DMS79 (cell line): Measurements from ENCODE around the gene DRD4.

ENCODE experiments used
- DNase-seq: peaks from one replicate; lab custom pipeline; 2025; lab: John Stamatoyannopoulos, UW

Gene DRD4

DNA sequence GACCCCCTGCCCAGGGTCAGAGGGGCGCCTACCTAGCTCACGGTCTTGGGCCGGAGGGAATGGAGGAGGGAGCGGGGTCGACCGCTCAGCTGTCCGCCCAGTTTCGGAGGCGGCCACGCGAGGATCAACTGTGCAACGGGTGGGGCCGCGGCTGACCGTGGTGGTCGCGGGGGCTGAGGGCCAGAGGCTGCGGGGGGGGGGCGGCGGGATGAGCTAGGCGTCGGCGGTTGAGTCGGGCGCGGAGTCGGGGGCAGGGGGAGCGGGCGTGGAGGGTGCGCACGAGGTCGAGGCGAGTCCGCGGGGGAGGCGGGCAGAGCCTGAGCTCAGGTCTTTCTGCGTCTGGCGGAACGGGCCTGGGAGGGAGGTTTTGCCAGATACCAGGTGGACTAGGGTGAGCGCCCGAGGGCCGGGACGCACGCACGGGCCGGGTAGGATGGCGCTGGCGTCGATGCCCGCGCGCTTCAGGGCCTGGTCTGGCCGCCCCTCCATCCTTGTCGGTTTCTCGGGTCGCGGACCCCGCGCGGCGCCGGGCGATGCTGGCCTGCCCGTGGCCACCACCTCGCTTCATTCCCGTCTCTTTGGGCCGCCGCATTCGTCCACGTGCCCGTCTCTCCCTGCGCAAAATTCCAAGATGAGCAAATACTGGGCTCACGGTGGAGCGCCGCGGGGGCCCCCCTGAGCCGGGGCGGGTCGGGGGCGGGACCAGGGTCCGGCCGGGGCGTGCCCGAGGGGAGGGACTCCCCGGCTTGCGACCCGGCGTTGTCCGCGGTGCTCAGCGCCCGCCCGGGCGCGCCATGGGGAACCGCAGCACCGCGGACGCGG is at the start of gene DRD4:
Gene DRD4 (plus strand): TSS at position 759 of the 822 bp plus-strand sequence. CDS start 36 bp downstream, at position 795.
- no peak for DNase-seq

- DNase-seq, result no peak
Observed at GRCh38 chr11:587546-587945, 49.5 kb upstream of the DRD4 start.

DNA sequence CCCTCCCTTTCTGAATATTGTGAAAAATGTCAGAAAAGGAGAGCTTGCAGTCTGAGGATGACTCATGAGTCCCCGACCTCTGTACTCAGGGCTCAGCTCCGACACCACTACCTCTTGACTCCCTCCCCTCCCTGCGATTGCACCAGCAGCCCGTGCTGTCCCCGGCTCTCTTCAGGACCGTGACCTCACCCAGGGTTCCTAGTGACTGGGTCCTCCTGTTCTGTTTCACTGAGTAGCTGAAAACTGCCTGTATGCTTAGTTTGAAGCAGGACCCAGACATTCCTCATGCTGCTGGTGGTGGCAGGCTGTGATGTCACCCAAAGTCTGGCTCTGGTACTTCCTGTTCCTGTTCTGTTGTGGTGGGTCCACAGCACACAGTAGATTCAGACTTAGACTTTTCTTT is 49.1 kb upstream of the DRD4 start:
- DNase-seq, result no peak

GRCh38 chr11:589798-590197 is 47.3 kb upstream of the DRD4 start:
- no peak for DNase-seq

GRCh38 chr11:590997-591396 is 46.1 kb upstream of the DRD4 start:
- no peak for DNase-seq

- DNase-seq, result no peak
Observed at GRCh38 chr11:592501-592900, 44.6 kb upstream of the DRD4 start.

DNA sequence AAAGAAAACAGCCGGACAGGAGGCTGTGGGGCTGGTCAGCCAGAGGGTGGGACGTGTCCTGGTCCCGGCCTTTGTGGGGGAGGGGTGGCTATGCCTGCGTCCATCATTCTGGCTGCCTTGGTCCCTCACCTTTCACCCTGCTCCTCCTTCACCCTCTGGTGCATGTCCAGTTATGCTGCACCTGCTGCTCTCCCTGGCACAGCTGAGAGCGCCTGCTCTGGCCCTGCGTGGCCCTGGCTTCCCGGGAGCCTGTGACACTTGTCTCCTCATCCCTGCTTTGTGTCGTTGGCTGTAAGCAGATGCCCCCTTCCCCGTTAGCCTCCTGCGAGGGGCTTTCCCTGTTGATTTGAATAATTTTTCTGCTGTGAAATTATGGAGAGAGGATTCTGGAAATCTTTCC is 44.2 kb upstream of the DRD4 start:
- DNase-seq, result no peak

DNA sequence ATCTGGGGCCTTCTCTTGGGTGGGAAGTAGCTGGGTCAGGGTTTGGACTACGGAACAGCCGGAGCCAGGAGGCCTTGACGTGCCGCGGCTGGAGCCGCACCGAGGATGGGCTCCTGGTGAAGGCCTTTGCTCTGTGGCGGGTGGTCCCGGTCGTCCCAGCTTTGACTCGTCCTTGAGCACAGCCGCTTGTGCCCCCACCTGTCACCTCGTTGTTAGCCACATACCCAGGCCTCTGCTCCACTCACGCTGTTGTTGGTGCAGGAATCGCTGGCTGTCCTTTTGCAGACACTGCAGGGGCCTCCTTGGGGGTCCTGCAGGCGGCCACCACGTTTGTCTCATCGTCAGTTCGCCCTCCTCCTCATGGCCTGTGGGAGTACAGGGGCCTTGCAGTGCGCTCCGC is 43.7 kb upstream of the DRD4 start:
- DNase-seq, result no peak

DNA sequence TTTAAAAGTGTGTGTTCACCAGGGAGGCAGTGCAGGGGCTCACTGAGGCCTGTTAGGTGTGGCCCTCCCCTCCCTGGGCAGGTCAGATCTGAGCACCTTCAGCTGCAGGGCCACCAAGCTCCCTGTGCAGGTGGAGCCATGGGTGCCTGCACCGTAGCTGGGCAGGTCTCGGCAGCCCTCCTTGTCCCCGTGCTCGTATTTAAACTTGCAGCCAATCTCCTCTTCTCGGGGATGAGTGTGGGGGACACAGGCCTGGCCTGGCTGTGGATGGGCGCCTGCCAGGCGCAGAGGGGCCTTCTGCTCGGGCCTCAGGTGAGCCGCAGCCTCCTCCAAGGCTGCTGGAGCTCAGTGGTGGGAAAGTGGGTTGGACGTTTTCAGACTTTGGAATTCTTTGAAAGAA is 41.7 kb upstream of the DRD4 start:
- DNase-seq, result no peak

DNA sequence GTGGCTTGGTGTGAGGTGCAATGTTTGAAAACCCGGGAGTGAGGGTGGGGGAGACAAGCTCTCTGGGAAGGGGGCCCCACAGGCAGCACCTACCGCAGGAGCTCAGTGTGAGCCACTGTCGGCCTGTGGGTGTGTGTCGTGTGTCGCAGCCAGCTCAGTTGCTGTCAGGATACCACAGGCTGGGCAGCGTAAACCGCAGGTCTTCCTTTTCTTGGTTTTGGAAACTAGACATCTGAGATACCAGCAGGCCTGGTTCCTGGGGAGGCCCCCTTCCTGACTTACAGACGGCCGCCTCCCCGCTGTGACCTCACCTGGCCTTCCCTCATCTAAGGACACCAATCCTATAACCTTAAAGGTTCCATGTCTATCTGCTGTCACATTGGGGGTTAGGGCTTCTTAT is 40.7 kb upstream of the DRD4 start:
- DNase-seq, result no peak

DNA sequence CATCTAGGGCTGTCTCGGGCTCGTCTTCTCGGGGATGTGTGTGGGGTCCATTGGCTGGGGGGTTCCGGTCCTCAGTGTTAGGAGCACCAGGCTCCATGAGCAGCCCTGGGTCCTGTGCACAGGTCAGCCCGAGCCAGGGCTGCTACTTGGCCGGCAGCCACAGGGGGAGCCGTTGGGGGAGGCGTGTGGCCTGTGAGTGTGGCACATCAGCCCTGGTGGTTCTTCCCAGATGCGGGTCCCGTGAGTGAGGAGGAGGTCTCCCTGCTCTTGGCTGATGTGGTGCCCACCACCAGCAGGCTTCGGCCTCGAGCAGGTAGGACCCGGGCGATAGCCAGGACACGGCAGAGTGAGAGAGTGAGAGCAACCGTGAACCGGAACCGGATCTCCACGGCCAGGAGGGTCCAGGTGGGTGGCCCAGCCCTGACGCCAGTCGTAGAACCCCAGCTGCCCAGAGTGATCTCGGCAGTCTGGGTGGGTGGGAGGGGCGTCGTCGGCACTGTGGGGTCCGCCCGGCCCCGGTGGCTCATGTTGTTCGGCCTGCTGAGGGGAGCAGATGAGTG is 39.8 kb upstream of the DRD4 start:
- no peak for DNase-seq

DNA sequence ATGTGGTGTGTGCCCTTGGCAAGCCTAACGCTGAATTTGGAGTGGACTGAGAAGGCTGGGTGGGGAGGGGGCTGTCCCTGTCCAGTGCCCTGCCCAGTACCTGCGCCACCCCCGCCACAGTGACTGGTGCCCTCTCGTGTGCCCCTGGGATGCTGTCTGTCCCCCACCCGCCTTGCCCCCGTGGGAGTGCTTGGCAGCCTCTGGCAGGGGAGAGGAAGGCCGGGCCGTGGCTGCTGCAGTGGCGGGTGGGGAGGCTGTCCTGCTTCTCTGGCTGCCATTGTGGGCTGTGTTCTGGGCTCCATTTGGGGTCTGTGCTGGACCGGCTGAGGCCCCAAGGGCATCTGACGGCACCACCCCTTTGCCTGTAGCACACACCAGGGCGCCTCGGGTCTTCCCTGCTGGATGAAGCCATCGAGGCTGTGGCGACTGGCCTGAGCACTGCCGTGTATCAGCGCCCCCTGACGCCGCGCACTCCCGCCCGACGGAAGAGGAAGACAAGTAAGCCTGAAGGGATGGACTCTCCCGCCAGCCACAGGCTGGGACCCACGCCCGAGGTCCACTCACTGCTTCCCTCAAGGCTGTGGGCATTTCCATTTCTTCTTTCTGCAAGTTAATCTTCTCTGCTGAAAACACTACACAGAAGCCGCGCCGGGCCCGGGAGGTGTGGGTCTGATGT is 38.9 kb upstream of the DRD4 start:
- no peak for DNase-seq

GRCh38 chr11:601573-602245 is 35.4 kb upstream of the DRD4 start:
- no peak for DNase-seq

GRCh38 chr11:603154-603553 is 33.9 kb upstream of the DRD4 start:
- no peak for DNase-seq

- no peak for DNase-seq
Observed at GRCh38 chr11:605286-606129, 31.6 kb upstream of the DRD4 start.

DNA sequence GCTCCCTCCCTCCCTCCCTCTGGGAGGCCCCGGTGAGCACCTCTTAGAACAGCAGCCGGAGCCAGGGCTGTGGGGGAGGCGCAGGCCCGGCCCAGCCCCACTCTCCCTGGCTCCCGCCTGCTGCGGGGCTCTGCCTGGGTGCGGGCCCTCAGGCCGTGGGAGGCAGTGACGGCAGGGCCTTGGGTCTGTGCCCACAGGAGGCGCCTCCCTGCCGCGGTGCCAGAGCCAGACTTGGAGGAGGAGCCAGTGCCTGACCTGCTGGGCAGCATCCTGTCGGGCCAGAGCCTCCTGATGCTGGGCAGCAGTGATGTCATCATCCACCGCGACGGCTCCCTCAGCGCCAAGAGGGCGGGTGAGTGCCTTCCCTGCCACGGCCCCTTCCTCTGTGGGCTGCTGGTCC is 30.8 kb upstream of the DRD4 start:
- no peak for DNase-seq

DNA sequence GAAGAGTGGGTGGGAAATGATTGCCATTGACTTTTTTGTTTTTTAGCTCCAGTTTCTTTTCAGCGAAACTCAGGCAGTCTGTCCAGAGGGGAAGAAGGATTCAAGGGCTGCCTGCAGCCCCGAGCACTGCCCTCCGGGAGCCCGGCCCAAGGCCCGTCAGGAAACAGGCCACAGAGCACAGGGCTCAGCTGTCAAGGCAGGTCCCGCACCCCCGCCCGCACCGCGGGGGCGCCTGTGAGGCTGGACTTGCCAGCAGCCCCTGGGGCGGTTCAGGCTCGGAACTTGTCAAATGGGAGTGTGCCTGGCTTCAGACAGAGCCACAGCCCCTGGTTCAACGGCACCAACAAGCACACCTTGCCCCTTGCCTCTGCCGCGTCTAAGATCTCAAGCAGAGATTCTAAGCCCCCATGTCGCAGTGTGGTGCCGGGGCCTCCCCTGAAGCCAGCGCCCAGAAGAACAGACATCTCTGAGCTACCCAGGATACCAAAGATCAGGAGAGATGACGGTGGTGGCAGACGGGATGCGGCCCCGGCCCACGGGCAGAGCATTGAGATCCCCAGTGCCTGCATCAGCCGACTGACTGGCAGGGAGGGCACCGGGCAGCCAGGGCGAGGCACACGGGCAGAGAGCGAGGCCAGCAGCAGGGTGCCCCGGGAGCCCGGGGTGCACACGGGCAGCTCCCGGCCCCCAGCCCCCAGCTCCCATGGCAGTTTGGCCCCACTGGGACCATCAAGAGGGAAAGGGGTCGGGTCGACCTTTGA is 29.9 kb upstream of the DRD4 start:
- no peak for DNase-seq

GRCh38 chr11:607971-608659 is 29.0 kb upstream of the DRD4 start:
- no peak for DNase-seq

DNA sequence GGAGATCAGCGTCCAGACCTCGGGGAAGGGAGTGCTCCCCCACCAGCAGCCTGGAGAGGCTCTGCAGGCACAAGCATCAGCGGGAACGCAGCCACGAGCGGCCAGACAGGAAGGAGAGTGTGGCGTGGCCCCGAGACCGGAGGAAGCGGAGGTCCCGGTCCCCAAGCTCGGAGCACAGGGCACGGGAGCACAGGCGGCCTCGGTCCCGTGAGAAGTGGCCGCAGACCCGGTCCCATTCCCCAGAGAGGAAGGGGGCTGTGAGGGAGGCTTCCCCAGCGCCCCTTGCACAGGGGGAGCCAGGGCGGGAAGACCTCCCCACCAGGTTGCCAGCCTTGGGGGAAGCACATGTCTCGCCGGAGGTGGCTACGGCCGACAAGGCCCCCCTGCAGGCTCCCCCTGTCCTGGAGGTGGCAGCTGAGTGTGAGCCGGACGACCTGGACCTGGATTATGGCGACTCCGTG is 28.2 kb upstream of the DRD4 start:
- no peak for DNase-seq

DNA sequence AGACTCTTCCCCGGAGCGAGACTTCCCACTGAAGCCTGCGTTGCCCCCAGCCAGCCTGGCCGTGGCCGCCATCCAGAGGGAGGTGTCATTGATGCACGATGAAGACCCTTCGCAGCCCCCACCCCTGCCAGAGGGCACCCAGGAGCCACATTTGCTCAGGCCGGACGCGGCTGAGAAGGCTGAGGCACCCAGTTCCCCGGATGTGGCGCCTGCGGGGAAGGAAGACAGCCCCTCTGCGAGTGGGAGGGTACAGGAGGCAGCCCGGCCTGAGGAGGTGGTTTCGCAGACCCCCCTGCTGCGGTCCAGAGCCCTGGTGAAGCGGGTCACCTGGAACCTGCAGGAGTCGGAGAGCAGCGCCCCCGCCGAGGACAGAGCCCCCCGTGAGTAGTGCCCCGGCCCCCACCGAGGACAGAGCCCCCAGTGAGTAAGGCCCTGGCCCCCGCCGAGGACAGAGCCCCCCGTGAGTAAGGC is 27.7 kb upstream of the DRD4 start:
- DNase-seq, result no peak
